ENCODE measurements around the gene F13A1.
A peak's percentile ranks its signal among the peaks of the same experiment; 100 is the strongest.

The F13A1 gene

GRCh38 chr6:6179858-6180623 is 140.4 kb downstream of the F13A1 start:
- DNase-seq, result no peak

- no peak for DNase-seq
Measured at GRCh38 chr6:6178795-6179194, 141.7 kb downstream of the F13A1 start.

- DNase-seq, result no peak
Measured at GRCh38 chr6:6177754-6178153, 142.7 kb downstream of the F13A1 start.

- no peak for DNase-seq
Measured at GRCh38 chr6:6176586-6177228, 143.8 kb downstream of the F13A1 start.

GRCh38 chr6:6176127-6176526 is 144.3 kb downstream of the F13A1 start:
- DNase-seq, result no peak

GRCh38 chr6:6169141-6169540 is 151.3 kb downstream of the F13A1 start:
- DNase-seq, result no peak

- no peak for DNase-seq
Measured at GRCh38 chr6:6166064-6166463, 154.4 kb downstream of the F13A1 start.

GRCh38 chr6:6164367-6164766 is 156.1 kb downstream of the F13A1 start:
- no peak for DNase-seq

GRCh38 chr6:6154335-6154734 is 166.1 kb downstream of the F13A1 start:
- DNase-seq, result no peak

- DNase-seq, result no peak
Measured at GRCh38 chr6:6152060-6152459, 168.4 kb downstream of the F13A1 start.

GRCh38 chr6:6148192-6148815 is 172.2 kb downstream of the F13A1 start:
- no peak for DNase-seq

GRCh38 chr6:6131492-6132109 is 188.9 kb downstream of the F13A1 start:
- DNase-seq, result peak; percentile 4

GRCh38 chr6:6125495-6125894 is 195.0 kb downstream of the F13A1 start:
- DNase-seq, result no peak

GRCh38 chr6:6123803-6124202 is 196.7 kb downstream of the F13A1 start:
- no peak for DNase-seq

GRCh38 chr6:6121943-6122342 is 198.5 kb downstream of the F13A1 start:
- DNase-seq, result no peak

- no peak for DNase-seq
Measured at GRCh38 chr6:6105472-6106036, 214.9 kb downstream of the F13A1 start.

Data from NCI-H1436 (cell line).